Coronary artery (tissue), 2 donors: ENCODE data around the gene NKX1-1.
"Not testable (repeated sequence)": the region's sequence is repeated elsewhere in the genome, so short reads cannot be mapped to it uniquely, and the experiment has no call there.

Experiments used
- DNase-seq: peaks from one replicate; pipeline ENCODE4 v3.0.0-alpha.2; 2017; ENCODE audit warnings: low spot score
- H3K27ac ChIP-seq, 2 donors: fragments of 200-600 bp; sonication (generic); one replicate each; pipeline ENCODE4 v1.5.1; 2016 to 2019
- H3K4me3 ChIP-seq: fragments of 200-600 bp; sonication (generic); 2 replicates; pipeline ENCODE4 v1.5.1; 2016; ENCODE audit warnings: mild to moderate bottlenecking, moderate library complexity
- CTCF ChIP-seq: fragments of 200-600 bp; sonication (generic); IDR thresholded peaks from one replicate; pipeline ENCODE4 v1.5.1; 2019; ENCODE audit warnings: antibody characterized with exemption

NKX1-1 gene

GRCh38 chr4:1449475-1449832 lies 43.2 kb upstream of the NKX1-1 start:
- TF ChIP-seq CTCF: no peak
- H3K4me3 ChIP-seq: no peak overlapping the region
- H3K27ac ChIP-seq: no peak overlapping the region
- no peak for DNase-seq

GRCh38 chr4:1448589-1449420 lies 42.6 kb upstream of the NKX1-1 start:
- H3K4me3 ChIP-seq: no peak overlapping the region
- no peak for TF ChIP-seq CTCF
- no peak overlapping the region for H3K27ac ChIP-seq
- peak; percentile 50 for DNase-seq

- DNase-seq: peak; percentile 49
- Histone ChIP-seq H3K27ac (no peak overlapping the region), H3K4me3 (no peak overlapping the region)
- TF ChIP-seq CTCF: no peak
Measured at GRCh38 chr4:1447676-1448588, 41.7 kb upstream of the NKX1-1 start.

- DNase-seq: peak; percentile 66
- TF ChIP-seq CTCF: no peak
- no peak overlapping the region for H3K4me3 ChIP-seq
- no peak overlapping the region for H3K27ac ChIP-seq
Measured at GRCh38 chr4:1446502-1447386, 40.5 kb upstream of the NKX1-1 start.

- no peak for TF ChIP-seq CTCF
- H3K27ac ChIP-seq: no peak overlapping the region
- H3K4me3 ChIP-seq: no peak overlapping the region
- DNase-seq: no peak
Measured at GRCh38 chr4:1445716-1446445, 39.6 kb upstream of the NKX1-1 start.

GRCh38 chr4:1443688-1444172 lies 37.5 kb upstream of the NKX1-1 start:
- not testable (repeated sequence) for DNase-seq, H3K27ac ChIP-seq

More at GRCh38 chr4:1443688-1444172, 37.5 kb upstream of the NKX1-1 start:
- not testable (repeated sequence) for H3K4me3 ChIP-seq
